IMR-90 (cell line): Measurements from ENCODE around the gene DNMT3A. TPM values are rescaled to one million over a fixed set of nuclear protein-coding genes. Genes with fewer than 3 reads are reported as not detected.

ENCODE experiments used
- ATAC-seq: fragments of 200-7000 bp; cut with Tn5 transposase; 2 replicates; pipeline ENCODE4 v1.9.1; 2020; ENCODE audit warnings: low read depth, mild to moderate bottlenecking, moderate library complexity
- BruUV-seq: library from RNA; stranded (reverse); fragments of 400-500 nt; replicated peaks from 2 replicates; lab custom pipeline; 2021; lab: Mats Ljungman, UMichigan
- CTCF ChIA-PET: fragments of 300-600 bp; formaldehyde crosslinking; extraction: SDS; loops from one replicate; lab custom pipeline; 2021; ENCODE audit warnings: antibody characterized with exemption; lab: Yijun Ruan, JAX
- POLR2A ChIA-PET: fragments of 300-600 bp; sonication (Branson Sonifier 250); formaldehyde crosslinking; loops from one replicate; lab custom pipeline; 2022; ENCODE audit warnings: antibody characterized with exemption; ENCODE audit not compliant: unreplicated experiment; lab: Charles Lee
- DNase-seq: peaks from one replicate; pipeline ENCODE4 v3.0.0; 2013
- H2AFZ ChIP-seq: replicated peaks from 2 replicates; pipeline ENCODE3; 2013; ENCODE audit warnings: low read length, mild to moderate bottlenecking; ENCODE audit not compliant: poor library complexity
- H2AK5ac ChIP-seq: 2 replicates; pipeline ENCODE4 v1.6.1; 2013; ENCODE audit warnings: low read depth, low read length, inconsistent platforms
- H2AK9ac ChIP-seq: replicated peaks from 2 replicates; pipeline ENCODE3; 2013; ENCODE audit warnings: mild to moderate bottlenecking, low read depth, low read length, moderate library complexity; ENCODE audit not compliant: poor library complexity
- H2BK120ac ChIP-seq: 2 replicates; pipeline ENCODE4 v1.6.1; 2013; ENCODE audit warnings: low read depth, low read length, inconsistent platforms
- H2BK15ac ChIP-seq: 3 replicates; pipeline ENCODE4 v1.6.1; 2013; ENCODE audit warnings: low read depth, low read length, inconsistent platforms
- H2BK20ac ChIP-seq: 2 replicates; pipeline ENCODE4 v1.6.1; 2013; ENCODE audit warnings: low read depth, mild to moderate bottlenecking, inconsistent platforms, low read length, moderate library complexity
- H2BK5ac ChIP-seq: 2 replicates; pipeline ENCODE4 v1.6.1; 2013; ENCODE audit warnings: mild to moderate bottlenecking, low read depth, low read length, inconsistent platforms; ENCODE audit not compliant: poor library complexity, severe bottlenecking
- H3K14ac ChIP-seq: replicated peaks from 2 replicates; pipeline ENCODE4 v1.6.1; 2013; ENCODE audit warnings: low read depth, low read length, inconsistent platforms
- H3K18ac ChIP-seq: 2 replicates; pipeline ENCODE4 v1.6.1; 2013; ENCODE audit warnings: low read depth, low read length, control low read depth
- H3K23ac ChIP-seq: 2 replicates; pipeline ENCODE4 v1.6.1; 2013; ENCODE audit warnings: low read depth, low read length, inconsistent platforms
- H3K27ac ChIP-seq: 2 replicates; pipeline ENCODE4 v1.5.1; 2013; ENCODE audit warnings: mild to moderate bottlenecking, control low read depth, low read length; ENCODE audit not compliant: insufficient read depth
- H3K27me3 ChIP-seq: 2 replicates; pipeline ENCODE4 v1.6.1; 2013; ENCODE audit warnings: low read length; ENCODE audit not compliant: control insufficient read depth, insufficient read depth
- H3K36me3 ChIP-seq: 2 replicates; pipeline ENCODE4 v1.6.1; 2013; ENCODE audit warnings: low read length, mixed read lengths; ENCODE audit not compliant: control insufficient read depth, insufficient read depth
- H3K4ac ChIP-seq: 2 replicates; pipeline ENCODE4 v1.6.1; 2013; ENCODE audit warnings: low read depth, low read length, inconsistent platforms
- H3K4me1 ChIP-seq: 2 replicates; pipeline ENCODE4 v1.6.1; 2013; ENCODE audit warnings: low read length, mixed read lengths; ENCODE audit not compliant: control insufficient read depth, insufficient read depth
- H3K4me2 ChIP-seq: 2 replicates; pipeline ENCODE4 v1.6.1; 2013; ENCODE audit warnings: low read depth, mild to moderate bottlenecking, control low read depth, low read length, moderate library complexity
- H3K4me3 ChIP-seq: 2 replicates; pipeline ENCODE4 v1.5.1; 2013; ENCODE audit warnings: low read depth, mild to moderate bottlenecking, control low read depth, low read length, moderate library complexity; ENCODE audit not compliant: insufficient read depth
- H3K56ac ChIP-seq: 2 replicates; pipeline ENCODE4 v1.6.1; 2013; ENCODE audit warnings: low read length, inconsistent platforms; ENCODE audit not compliant: insufficient read depth; ENCODE audit errors: extremely low read depth
- H3K79me1 ChIP-seq, 2 experiments: 2 replicates each; pipeline ENCODE4 v1.6.1; 2013; ENCODE audit warnings: low read length in 2 of 2, inconsistent platforms in 1 of 2, low read depth in 1 of 2
- H3K9ac ChIP-seq: 2 replicates; pipeline ENCODE4 v1.6.1; 2013; ENCODE audit warnings: low read depth, low read length, control low read depth
- H3K9me1 ChIP-seq: 2 replicates; pipeline ENCODE4 v1.6.1; 2013; ENCODE audit warnings: low read length, inconsistent platforms; ENCODE audit not compliant: insufficient read depth
- H3K9me3 ChIP-seq: 2 replicates; pipeline ENCODE4 v1.6.1; 2013; ENCODE audit warnings: low read length; ENCODE audit not compliant: control insufficient read depth, insufficient read depth
- H4K20me1 ChIP-seq: 2 replicates; pipeline ENCODE4 v1.6.1; 2013; ENCODE audit warnings: low read length, inconsistent platforms; ENCODE audit not compliant: insufficient read depth
- H4K5ac ChIP-seq: 2 replicates; pipeline ENCODE4 v1.6.1; 2013; ENCODE audit warnings: mild to moderate bottlenecking, low read depth, low read length, control low read depth
- H4K8ac ChIP-seq, 2 experiments: 2 replicates each; pipeline ENCODE4 v1.6.1; 2013; ENCODE audit warnings: low read depth in 2 of 2, low read length in 2 of 2, control low read depth in 1 of 2, inconsistent platforms in 1 of 2
- H4K91ac ChIP-seq: 2 replicates; pipeline ENCODE4 v1.6.1; 2013; ENCODE audit warnings: low read depth, low read length, inconsistent platforms; ENCODE audit not compliant: insufficient read depth
- CEBPB ChIP-seq: IDR thresholded peaks from 2 replicates; pipeline ENCODE4 v1.6.1; 2012; ENCODE audit warnings: low read depth, low read length, improper control_type of control experiment
- ELK1 ChIP-seq: fragments of 150-350 bp; IDR thresholded peaks from 2 replicates; pipeline ENCODE4 v1.6.1; 2016; ENCODE audit warnings: low read depth, mild to moderate bottlenecking, low read length, moderate library complexity, borderline replicate concordance
- MAFK ChIP-seq: IDR thresholded peaks from 2 replicates; pipeline ENCODE4 v1.6.1; 2012; ENCODE audit warnings: low read depth, low read length, improper control_type of control experiment
- MAZ ChIP-seq: IDR thresholded peaks from 2 replicates; pipeline ENCODE4 v1.6.1; 2012; ENCODE audit warnings: low read depth, mild to moderate bottlenecking, low read length, improper control_type of control experiment, moderate library complexity, borderline replicate concordance
- MXI1 ChIP-seq: IDR thresholded peaks from 2 replicates; pipeline ENCODE4 v1.6.1; 2012; ENCODE audit warnings: low read depth, mild to moderate bottlenecking, low read length, moderate library complexity, borderline replicate concordance
- RFX5 ChIP-seq: IDR thresholded peaks from 2 replicates; pipeline ENCODE4 v1.8.0; 2012; ENCODE audit warnings: low read depth, mild to moderate bottlenecking, low read length, moderate library complexity
- SMC3 ChIP-seq: fragments of 150-350 bp; IDR thresholded peaks from 2 replicates; pipeline ENCODE4 v1.6.1; 2016; ENCODE audit warnings: low read depth, mild to moderate bottlenecking, antibody characterized with exemption, low read length, moderate library complexity
- WGBS, 2 experiments: methylation state at CpG; one replicate each; pipeline versions ENCODE4 v1.1.5 to v1.1.7; 2013; ENCODE audit warnings: missing lambda C conversion rate in 2 of 2; ENCODE audit not compliant: insufficient read length in 1 of 2; ENCODE audit errors: extremely low coverage in 2 of 2; 5-methylcytosine and 5-hydroxymethylcytosine counted together
- dilution Hi-C: fragments of 300-500 bp; cut with HindIII; formaldehyde crosslinking; loops from one replicate; pipeline ENCODE4 v1.14.3; 2018; ENCODE audit warnings: low sequenced_read_pairs; ENCODE audit not compliant: unreplicated experiment
- in situ Hi-C: fragments of 300-500 bp; cut with MboI; formaldehyde crosslinking; loops from 3 replicates; pipeline ENCODE4 v1.14.3; 2019; ENCODE audit warnings: low sequenced_read_pairs, inconsistent platforms, mixed read lengths
- intact Hi-C: fragments of 100-400 bp; cut with micrococcal nuclease; formaldehyde crosslinking; loops from 2 replicates; pipeline ENCODE4 v1.10.0; 2022
- polyA plus RNA-seq, 3 experiments: library from polyadenylated mRNA; depleted of rRNA; stranded (reverse); fragments of >200 nt; gene quantifications; 2 replicates each; pipeline ENCODE4 v1.2.3, GENCODE V29; 2012; ENCODE audit warnings: low replicate concordance in 1 of 3
- total RNA-seq: library from RNA; depleted of rRNA; stranded (reverse); fragments of >200 nt; gene quantifications from 2 replicates; pipeline ENCODE4 v1.2.3, GENCODE V29; 2012

Gene DNMT3A
- total and polyA plus RNA-seq, 2 of the 4 experiments (the other 2 are of a cell fraction): 4.4 to 9.7 TPM

GRCh38 chr2:25338401-25338800 lies 3.3 kb downstream of the DNMT3A start:
- Histone ChIP-seq H3K14ac (no peak overlapping the region), H4K20me1 (peaks cover 56% of the 10 kb centered on the region), H2AFZ (no peak overlapping the region), H3K9me1 (no peaks in the 10 kb centered on the region; the same call in 1 of the 2 replicates), H3K4me2 (no peak overlapping the region), H3K4me3 (no peak overlapping the region), H3K56ac (no peak overlapping the region), H3K36me3 (no peaks in the 10 kb centered on the region), H2AK9ac (no peak overlapping the region), H3K79me1 (peaks cover 0 to 55% of the 10 kb centered on the region in 2 experiments), H3K27me3 (no peaks in the 10 kb centered on the region), H4K5ac (no peak overlapping the region), H3K23ac (no peak overlapping the region), H3K4ac (no peak overlapping the region), H3K18ac (no peak overlapping the region), H2BK15ac (no peak overlapping the region), H3K9me3 (no peaks in the 10 kb centered on the region), H4K8ac (no peak overlapping the region), H2BK120ac (no peak overlapping the region), H2BK5ac (no peak overlapping the region), H2AK5ac (no peak overlapping the region), H4K91ac (no peak overlapping the region), H2BK20ac (no peak overlapping the region), H3K4me1 (peaks cover 8% of the 10 kb centered on the region; the same call in 1 of the 2 replicates), H3K27ac (no peak overlapping the region), H3K9ac (no peak overlapping the region)
- DNase-seq (no peak), ATAC-seq (no peak)
- no TSS peak for BruUV-seq
- ChIA-PET POLR2A (no interaction called here), CTCF (no interaction called here)
- dilution Hi-C loops (no loop called here), in situ Hi-C loops (no loop called here), intact Hi-C loops (no loop called here)
- no peak for TF ChIP-seq SMC3
- no peak for TF ChIP-seq MAZ
- no peak for TF ChIP-seq CEBPB
- no peak for TF ChIP-seq RFX5
- no peak for TF ChIP-seq MAFK
- no peak for TF ChIP-seq ELK1
- no peak for TF ChIP-seq MXI1
- WGBS, 2 experiments: 100% methylated on average over 4 of the region's 13 CpGs; no CpG with 5 or more reads in 1 of the 2 experiments
